Measurements from ENCODE around the gene ZNG1F.
"Not testable (repeated sequence)": the region's sequence is repeated elsewhere in the genome, so short reads cannot be mapped to it uniquely, and the experiment has no call there.

Gene ZNG1F

DNA sequence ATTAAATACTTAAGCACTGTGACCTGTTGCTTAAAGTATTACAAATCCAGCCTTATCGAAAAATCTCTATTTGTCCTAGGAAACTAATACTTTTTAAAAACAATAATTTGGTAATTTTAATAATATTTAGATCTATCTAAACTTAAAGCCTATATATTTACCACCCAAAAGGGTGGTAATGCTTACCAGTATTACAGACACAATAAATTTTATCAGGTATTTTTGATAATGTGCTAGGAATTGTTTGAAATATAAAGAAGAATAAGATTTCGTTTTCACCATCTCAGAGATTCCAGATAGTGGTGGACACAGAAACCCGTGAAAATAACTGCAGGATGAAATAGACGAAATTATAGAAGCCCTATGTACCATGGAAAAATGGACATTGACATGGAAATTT is 68.4 kb downstream of the ZNG1F start:
- DNase-seq, result not testable (repeated sequence)

DNA sequence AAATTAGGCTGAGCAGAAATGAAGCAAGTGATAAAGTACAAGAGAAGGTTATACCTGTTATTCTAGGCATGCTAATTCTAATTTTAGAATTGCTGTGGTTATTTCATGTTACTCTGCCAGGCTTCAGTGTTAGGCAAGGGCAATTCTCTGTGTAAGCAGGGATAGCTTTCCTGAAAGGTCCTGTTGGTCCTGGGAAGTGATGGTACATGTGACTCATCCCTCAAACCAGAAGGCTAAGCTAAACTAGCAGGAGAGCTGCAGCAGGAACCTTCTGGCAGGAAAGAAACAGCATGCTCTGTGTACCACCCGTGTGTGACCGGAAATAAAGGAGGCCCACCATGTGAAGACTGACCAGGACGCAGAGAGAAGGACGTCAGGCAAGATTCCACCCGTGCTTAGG is 69.4 kb downstream of the ZNG1F start:
- DNase-seq, result not testable (repeated sequence)

DNA sequence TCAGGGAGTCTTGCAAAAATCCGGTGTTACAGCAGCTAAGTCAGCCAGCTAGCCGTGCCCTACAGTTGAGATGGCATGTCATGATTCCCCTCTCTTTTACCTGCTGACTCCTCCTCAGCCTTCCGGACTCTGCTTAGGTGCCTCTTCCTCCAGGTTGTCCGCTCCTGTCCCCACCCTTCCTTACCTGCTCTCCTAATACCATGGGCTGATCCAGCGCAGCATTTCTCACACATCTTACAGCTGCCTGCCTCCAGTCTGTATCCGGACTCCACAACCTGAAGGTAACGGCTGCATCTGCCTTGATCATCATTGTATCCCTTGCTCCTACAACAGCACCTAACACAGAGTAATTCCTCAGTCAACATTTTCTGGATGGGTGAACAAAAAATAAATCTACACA is 69.8 kb downstream of the ZNG1F start:
- not testable (repeated sequence) for DNase-seq

- DNase-seq, result not testable (repeated sequence)
These were observed 75.8 kb downstream of the ZNG1F start for GRCh38 chr9:41113348-41113747.

DNA sequence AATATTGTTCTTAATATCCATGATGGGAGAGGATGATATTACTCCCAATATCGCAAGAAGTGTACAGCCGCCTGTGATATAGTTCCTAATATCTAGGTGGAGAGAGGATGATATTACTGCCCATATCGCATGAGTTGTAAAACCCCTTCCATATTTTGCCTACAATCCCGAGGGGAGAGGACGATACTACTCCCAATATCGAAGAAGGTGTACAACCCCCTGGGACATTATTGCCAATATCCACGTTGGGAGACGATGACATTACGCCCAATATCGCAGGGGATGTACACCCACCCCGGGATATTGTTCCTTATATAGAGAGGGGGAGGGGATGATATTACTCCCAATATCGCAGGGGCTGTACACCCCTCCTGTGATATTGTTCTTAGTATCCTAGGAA is 77.7 kb downstream of the ZNG1F start:
- DNase-seq, result not testable (repeated sequence)

GRCh38 chr9:41110913-41111312 is 78.2 kb downstream of the ZNG1F start:
- DNase-seq, result peak in 1 of 5 experiments; percentile 8

- DNase-seq, result not testable (repeated sequence)
These were observed 79.9 kb downstream of the ZNG1F start for GRCh38 chr9:41109253-41109652.

DNA sequence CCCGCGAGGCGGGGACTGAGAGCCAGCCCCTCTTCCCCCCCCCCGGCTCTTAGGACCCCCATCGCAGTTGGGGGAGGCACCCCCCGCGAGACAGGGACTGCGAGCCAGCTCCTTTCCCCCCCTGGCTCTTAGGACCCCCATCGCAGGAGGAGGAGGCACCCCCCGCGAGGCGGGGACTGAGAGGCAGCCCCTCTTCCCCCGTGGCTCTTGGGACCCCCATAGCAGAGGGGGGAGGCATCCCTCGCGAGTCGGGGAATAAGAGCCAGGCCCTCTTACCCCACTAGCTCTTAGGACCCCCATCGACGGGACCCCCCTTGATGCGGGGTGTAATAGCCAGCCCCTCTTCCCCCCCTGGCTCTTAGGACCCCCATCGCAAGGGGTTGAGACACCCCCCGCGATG is 80.3 kb downstream of the ZNG1F start:
- DNase-seq, result not testable (repeated sequence)

- DNase-seq, result not testable (repeated sequence)
These were observed 82.5 kb downstream of the ZNG1F start for GRCh38 chr9:41106472-41107116.

DNA sequence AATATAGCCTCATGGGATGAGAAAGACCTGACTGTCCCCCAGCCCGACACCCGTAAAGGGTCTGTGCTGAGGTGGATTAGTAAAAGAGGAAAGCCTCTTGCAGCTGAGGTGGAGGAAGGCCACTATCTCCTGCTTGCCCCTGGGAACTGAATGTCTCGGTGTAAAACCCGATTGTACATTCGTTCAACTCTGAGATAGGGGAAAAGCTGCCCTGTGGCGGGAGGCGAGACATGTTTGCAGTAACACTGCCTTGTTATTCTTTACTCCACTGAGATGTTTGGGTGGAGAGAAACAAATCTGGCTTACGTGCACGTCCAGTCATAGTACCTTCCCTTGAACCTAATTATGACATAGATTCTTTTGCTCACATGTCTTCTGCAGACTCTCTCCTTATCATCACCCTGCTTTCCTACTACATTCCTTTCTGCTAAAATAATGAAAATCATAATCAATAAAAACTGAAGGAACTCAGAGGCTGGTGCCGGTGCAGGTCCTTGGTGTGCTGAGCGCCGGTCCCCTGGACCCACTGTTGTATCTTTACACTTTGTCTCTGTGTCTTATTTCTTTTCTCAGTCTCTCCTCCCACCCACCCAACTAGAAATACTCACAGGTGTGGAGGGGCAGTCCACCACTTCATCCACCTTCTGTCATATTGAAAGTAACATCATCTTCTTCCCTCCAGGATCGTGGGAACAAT is 83.4 kb downstream of the ZNG1F start:
- DNase-seq, result not testable (repeated sequence)

- DNase-seq, result not testable (repeated sequence)
These were observed 84.6 kb downstream of the ZNG1F start for GRCh38 chr9:41104542-41104941.

GRCh38 chr9:41100508-41100907 is 88.6 kb downstream of the ZNG1F start:
- not testable (repeated sequence) for DNase-seq

DNA sequence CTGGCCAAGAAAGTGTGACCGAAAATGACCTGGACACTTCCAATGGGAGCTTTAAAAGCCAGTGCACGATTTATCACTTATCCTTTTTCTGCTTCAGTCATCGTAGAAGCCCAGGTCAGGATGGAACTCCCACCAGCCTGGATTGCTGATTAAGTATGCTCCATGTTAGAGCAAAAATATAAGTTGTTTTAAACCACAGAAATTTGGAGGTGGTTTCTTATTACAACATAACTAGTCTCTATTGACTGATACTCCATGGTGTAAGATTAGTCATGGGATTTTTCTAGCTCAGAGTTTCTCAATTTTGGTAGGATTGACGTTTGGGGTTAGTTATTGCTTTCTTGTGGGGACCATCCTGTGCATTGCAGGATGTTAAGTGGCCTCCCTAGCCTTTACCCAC is 90.4 kb downstream of the ZNG1F start:
- DNase-seq, result not testable (repeated sequence)

GRCh38 chr9:41095060-41095459 is 94.1 kb downstream of the ZNG1F start:
- not testable (repeated sequence) for DNase-seq

- not testable (repeated sequence) for DNase-seq
These were observed 94.9 kb downstream of the ZNG1F start for GRCh38 chr9:41094010-41094773.

GRCh38 chr9:41090922-41091321 is 98.2 kb downstream of the ZNG1F start:
- not testable (repeated sequence) for DNase-seq

DNA sequence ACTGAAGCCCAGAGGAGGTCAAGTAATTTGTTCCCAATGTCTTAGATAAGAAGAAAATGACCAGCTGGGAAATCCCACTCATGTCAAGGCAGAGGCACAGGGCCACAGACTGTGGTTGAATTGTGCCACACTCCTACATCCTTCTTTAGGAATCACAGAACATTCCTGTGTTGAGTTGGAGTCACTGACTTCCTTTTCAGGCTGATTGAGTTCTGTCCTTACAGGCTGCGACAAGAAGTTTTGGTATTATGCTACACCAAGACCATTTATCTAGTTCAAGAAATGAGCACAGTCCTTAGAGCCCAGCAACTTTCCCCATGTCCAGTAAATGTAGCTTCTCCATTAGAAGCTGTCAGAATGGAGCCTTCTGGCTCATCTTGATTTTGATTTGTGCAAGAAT is 98.7 kb downstream of the ZNG1F start:
- DNase-seq, result not testable (repeated sequence)

DNA sequence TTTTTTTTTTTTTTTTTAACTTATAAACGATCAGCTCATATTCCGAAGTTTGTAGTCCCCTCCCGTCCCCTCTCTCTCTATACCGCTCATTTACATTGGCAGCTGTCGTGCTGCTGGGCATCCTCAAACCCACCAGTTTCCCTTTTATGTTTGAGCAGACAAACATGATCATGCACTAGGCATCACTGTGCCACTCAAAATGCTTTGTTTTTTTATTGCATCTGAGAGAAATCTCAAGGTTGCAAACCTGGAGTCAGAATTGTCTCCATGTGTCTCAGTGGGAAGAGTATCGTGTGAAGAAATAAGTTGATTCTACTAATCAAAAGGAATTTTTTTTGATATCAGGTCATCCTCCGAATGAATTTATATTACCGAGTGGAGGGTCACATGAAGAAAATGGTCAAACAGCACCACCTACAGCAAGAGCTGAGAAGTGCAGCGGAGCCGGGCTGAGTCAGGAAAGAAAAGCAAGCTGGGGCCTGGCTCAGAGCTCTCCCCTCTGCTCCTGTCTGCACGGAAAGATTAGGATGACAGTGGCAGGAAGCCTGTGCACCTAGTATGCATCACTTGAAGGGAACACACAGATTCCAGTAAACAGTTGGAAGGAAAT is 100.6 kb downstream of the ZNG1F start:
- not testable (repeated sequence) for DNase-seq

- DNase-seq, result not testable (repeated sequence)
These were observed 101.2 kb downstream of the ZNG1F start for GRCh38 chr9:41087929-41088328.

- not testable (repeated sequence) for DNase-seq
These were observed 101.8 kb downstream of the ZNG1F start for GRCh38 chr9:41087157-41087780.

GRCh38 chr9:41086685-41087084 is 102.4 kb downstream of the ZNG1F start:
- not testable (repeated sequence) for DNase-seq

GRCh38 chr9:41086215-41086614 is 102.9 kb downstream of the ZNG1F start:
- not testable (repeated sequence) for DNase-seq

Measured in T-helper 2 cell (primary cell).